Measurements from ENCODE around the gene EIF2S1. TPM values are rescaled to one million over a fixed set of nuclear protein-coding genes. Genes with fewer than 3 reads are reported as not detected.

Gene EIF2S1
- total RNA-seq, 1 experiment from 2014 or later: 165 TPM

- Histone ChIP-seq H3T11ph (ENCODE audit: low read length) (no peak overlapping the region), H2BK15ac (ENCODE audit: low read depth, low read length) (no peak overlapping the region), H2BK5ac (ENCODE audit: insufficient read length, low read length) (no peak overlapping the region), H4K5ac (ENCODE audit: insufficient read length, low read depth, low read length) (no peak overlapping the region), H3K79me1 (ENCODE audit: insufficient read depth, low read depth, low read length, poor library complexity, severe bottlenecking) (no peaks in the 10 kb centered on the region), H3K18ac (ENCODE audit: insufficient read length, low read depth, low read length) (no peak overlapping the region), H3K23ac (ENCODE audit: insufficient read length, low read depth, low read length) (no peak overlapping the region), H3K27ac (ENCODE audit: insufficient read length, low read depth, low read length) (no peak overlapping the region), H3K14ac (ENCODE audit: insufficient read depth, low read length) (no peak overlapping the region), H4K91ac (ENCODE audit: insufficient read length, low read depth, low read length) (no peak overlapping the region), H2AK5ac (ENCODE audit: insufficient read length, low read length) (no peak overlapping the region), H2BK20ac (ENCODE audit: low read depth, low read length, poor library complexity, severe bottlenecking) (no peak overlapping the region), H3K9ac (ENCODE audit: extremely low read depth, insufficient read length, low read length) (no peak overlapping the region), H4K8ac (replicated peaks; ENCODE audit: insufficient read length, low read depth, low read length) (no peak overlapping the region), H3K4me1 (ENCODE audit: insufficient read depth, low read length) (no peaks in the 10 kb centered on the region), H2BK120ac (ENCODE audit: low read depth, low read length, poor library complexity, severe bottlenecking) (no peak overlapping the region), H3K4me2 (ENCODE audit: insufficient read depth, insufficient read length, low read length) (no peak overlapping the region), H3K4ac (ENCODE audit: low read depth, low read length) (no peak overlapping the region), H3K9me3 (ENCODE audit: control insufficient read depth, low read depth, low read length) (no peaks in the 10 kb centered on the region), H3K56ac (ENCODE audit: insufficient read length, low read depth, low read length) (no peak overlapping the region), H3K79me2 (ENCODE audit: insufficient read depth, low read length) (no peaks in the 10 kb centered on the region), H2AFZ (ENCODE audit: low read length) (no peak overlapping the region), H3K27me3 (ENCODE audit: insufficient read depth, low read length) (no peaks in the 10 kb centered on the region), H4K20me1 (ENCODE audit: control insufficient read depth, insufficient read depth, insufficient read length) (no peaks in the 10 kb centered on the region), H2BK12ac (ENCODE audit: insufficient read length, low read depth, low read length) (no peak overlapping the region), H3K23me2 (ENCODE audit: insufficient read length, low read depth, low read length, poor library complexity, severe bottlenecking) (no peaks in the 10 kb centered on the region)
- Mint-ChIP-seq H3K4me1 (no peaks in the 10 kb centered on the region), H3K4me3 (no peak overlapping the region), H3K27me3 (ENCODE audit: low read depth) (no peaks in the 10 kb centered on the region), H3K36me3 (ENCODE audit: insufficient read depth in 1 of 3, low read depth in 3 of 3) (peaks cover 25 to 91% (median 87%) of the 10 kb centered on the region in 3 experiments; a peak in 6 of 7 replicates), H3K27ac (no peak overlapping the region), H3K9me3 (no peaks in the 10 kb centered on the region)
- TF ChIP-seq, protein P1, sequence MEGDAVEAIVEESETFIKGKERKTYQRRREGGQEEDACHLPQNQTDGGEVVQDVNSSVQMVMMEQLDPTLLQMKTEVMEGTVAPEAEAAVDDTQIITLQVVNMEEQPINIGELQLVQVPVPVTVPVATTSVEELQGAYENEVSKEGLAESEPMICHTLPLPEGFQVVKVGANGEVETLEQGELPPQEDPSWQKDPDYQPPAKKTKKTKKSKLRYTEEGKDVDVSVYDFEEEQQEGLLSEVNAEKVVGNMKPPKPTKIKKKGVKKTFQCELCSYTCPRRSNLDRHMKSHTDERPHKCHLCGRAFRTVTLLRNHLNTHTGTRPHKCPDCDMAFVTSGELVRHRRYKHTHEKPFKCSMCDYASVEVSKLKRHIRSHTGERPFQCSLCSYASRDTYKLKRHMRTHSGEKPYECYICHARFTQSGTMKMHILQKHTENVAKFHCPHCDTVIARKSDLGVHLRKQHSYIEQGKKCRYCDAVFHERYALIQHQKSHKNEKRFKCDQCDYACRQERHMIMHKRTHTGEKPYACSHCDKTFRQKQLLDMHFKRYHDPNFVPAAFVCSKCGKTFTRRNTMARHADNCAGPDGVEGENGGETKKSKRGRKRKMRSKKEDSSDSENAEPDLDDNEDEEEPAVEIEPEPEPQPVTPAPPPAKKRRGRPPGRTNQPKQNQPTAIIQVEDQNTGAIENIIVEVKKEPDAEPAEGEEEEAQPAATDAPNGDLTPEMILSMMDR (conservative IDR thresholded peaks at IDR 0.05): no peak
- no peak for DNase-seq
Measured at GRCh38 chr14:67377916-67378315, 17.8 kb downstream of the EIF2S1 start.
